HG03108 (cell line): ENCODE data around the gene PDZRN3.

Experiments
- ATAC-seq: cut with Tn5 transposase; IDR thresholded peaks from one replicate; pipeline ENCODE4 v1.9.1; 2021; ENCODE audit warnings: moderate library complexity; ENCODE audit not compliant: unreplicated experiment

The PDZRN3 gene

GRCh38 chr3:73558727-73559075, 66.0 kb downstream of the PDZRN3 start:
- no peak for ATAC-seq

- ATAC-seq = no peak
Observed at GRCh38 chr3:73557986-73558726, 66.6 kb downstream of the PDZRN3 start.

- ATAC-seq = no peak
Observed at GRCh38 chr3:73556520-73557372, 68.0 kb downstream of the PDZRN3 start.

GRCh38 chr3:73555076-73555475, 69.7 kb downstream of the PDZRN3 start:
- no peak for ATAC-seq

GRCh38 chr3:73552700-73553099, 72.0 kb downstream of the PDZRN3 start:
- ATAC-seq = no peak

GRCh38 chr3:73550032-73550431, 74.7 kb downstream of the PDZRN3 start:
- no peak for ATAC-seq

- no peak for ATAC-seq
Observed at GRCh38 chr3:73549051-73549600, 75.6 kb downstream of the PDZRN3 start.

- ATAC-seq = no peak
Observed at GRCh38 chr3:73548436-73548835, 76.3 kb downstream of the PDZRN3 start.

- no peak for ATAC-seq
Observed at GRCh38 chr3:73547427-73548248, 77.1 kb downstream of the PDZRN3 start.

- ATAC-seq = no peak
Observed at GRCh38 chr3:73546961-73547360, 77.8 kb downstream of the PDZRN3 start.

DNA sequence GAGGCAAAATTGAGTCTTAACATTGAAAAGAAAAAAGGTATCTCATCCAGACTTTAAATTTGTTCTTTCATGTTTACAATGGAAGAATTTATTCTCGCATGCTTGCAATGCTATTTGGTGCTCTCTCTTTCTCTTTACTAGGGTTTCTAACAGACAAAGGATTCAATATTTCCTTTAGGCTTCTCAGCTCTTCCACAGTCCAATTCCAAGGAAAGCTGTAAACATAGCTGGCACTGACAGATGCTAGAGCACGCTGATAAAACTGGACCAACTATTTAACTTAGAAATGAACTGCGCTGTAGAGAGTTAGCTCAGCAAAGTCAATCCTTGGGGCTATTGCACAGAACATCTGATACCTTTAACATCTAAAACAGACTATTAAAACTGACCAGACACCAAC, 81.3 kb downstream of the PDZRN3 start:
- no peak for ATAC-seq

DNA sequence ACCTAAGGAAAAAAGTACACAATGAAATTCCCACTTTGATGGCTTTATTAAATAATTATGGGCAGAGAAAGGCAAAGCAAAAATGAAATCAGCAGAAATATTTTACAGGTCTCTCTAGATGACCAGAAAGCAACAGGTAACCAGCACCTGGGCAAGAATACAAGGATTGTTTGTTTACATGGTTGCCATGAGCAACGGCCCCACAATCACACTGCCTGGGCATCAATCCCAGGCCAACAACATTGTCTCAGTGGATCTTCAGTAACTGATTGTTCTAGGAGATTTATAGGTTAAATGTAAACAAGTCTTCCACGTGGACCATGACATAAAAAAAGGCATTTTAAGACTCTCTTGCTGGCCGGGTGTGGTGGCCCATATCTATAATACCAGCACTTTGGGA, 82.6 kb downstream of the PDZRN3 start:
- no peak for ATAC-seq

GRCh38 chr3:73540969-73541740, 83.6 kb downstream of the PDZRN3 start:
- ATAC-seq = no peak

GRCh38 chr3:73538486-73538885, 86.3 kb downstream of the PDZRN3 start:
- ATAC-seq = no peak

- no peak for ATAC-seq
Observed at GRCh38 chr3:73536952-73537351, 87.8 kb downstream of the PDZRN3 start.

- ATAC-seq = no peak
Observed at GRCh38 chr3:73536336-73536895, 88.3 kb downstream of the PDZRN3 start.

- ATAC-seq = no peak
Observed at GRCh38 chr3:73535931-73536330, 88.8 kb downstream of the PDZRN3 start.

DNA sequence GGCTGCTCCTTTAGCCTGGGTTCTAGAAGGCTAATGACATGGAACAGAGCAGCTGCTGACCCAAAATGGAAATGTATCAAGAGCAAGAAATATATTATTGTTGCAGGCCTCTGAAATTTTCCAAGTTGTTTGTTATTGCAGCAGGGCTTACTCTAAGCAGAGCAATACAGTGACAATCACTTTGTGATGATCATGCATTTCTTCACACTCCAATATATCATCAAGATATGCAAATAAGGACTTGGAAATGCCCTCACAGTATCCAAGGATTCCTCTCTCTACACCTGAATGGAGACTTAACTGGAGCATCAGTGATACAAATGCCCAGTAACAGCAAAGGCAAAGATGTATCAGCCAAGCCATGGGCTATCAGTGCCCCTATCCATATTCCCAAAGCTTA, 89.6 kb downstream of the PDZRN3 start:
- ATAC-seq = no peak

- ATAC-seq = no peak
Observed at GRCh38 chr3:73530022-73530396, 94.7 kb downstream of the PDZRN3 start.
